ENCODE measurements around the gene TRAPPC6A.
A peak's percentile ranks its signal among the peaks of the same experiment; 100 is the strongest.

The TRAPPC6A gene

GRCh38 chr19:45163751-45164460 is 14.1 kb downstream of the TRAPPC6A start:
- no peak for DNase-seq (ENCODE audit: low spot score)

DNA sequence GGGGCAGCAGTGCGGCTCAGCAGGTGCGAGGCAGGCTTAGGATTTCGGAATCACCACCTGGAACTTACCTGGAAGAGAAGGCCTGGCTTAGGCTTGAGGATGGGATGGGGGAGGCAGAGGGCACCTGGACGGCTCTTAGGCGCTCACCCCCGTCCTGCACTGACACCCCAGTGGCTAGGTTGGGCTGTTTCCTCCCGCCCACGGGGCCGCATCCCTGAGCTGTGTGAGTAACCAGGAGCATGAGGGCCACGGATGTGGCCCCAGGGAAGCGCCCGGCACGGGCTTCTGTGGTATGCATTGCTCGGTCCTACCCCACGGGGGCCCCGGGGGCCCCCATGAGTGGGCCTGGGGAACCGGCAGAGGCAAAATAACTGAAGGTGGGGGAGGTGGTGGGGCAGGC is 14.9 kb downstream of the TRAPPC6A start:
- DNase-seq (ENCODE audit: low spot score) (no peak), FAIRE-seq (no peak)

More at GRCh38 chr19:45163751-45164460, 14.1 kb downstream of the TRAPPC6A start:
- FAIRE-seq = no peak

DNA sequence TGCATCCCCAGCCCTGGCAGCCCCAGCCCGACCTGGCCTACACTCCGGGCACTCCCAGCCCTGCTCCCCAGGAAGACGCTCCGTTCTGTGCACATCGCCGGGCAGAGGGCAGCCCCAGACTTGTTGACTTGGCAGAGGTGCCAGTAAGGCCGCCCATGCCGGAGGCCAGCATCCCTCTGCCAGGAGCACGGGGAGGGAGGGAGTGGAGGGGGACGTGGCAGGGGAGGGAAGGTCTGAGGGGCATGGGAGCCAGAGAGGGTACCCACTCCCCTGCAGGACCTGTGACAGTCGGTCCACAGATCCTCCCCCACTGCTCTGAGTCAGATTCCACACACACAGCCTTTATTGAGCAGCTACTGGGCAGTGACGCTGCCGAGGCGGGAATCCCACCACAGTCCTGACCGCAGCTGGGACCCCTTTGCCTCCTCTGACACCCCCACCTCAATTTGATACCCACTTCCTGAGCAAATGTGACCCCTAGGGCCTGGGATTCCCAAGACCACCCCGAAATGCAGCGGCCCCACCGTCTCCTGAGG is 15.4 kb downstream of the TRAPPC6A start:
- DNase-seq (ENCODE audit: low spot score) (no peak), FAIRE-seq (no peak)

DNA sequence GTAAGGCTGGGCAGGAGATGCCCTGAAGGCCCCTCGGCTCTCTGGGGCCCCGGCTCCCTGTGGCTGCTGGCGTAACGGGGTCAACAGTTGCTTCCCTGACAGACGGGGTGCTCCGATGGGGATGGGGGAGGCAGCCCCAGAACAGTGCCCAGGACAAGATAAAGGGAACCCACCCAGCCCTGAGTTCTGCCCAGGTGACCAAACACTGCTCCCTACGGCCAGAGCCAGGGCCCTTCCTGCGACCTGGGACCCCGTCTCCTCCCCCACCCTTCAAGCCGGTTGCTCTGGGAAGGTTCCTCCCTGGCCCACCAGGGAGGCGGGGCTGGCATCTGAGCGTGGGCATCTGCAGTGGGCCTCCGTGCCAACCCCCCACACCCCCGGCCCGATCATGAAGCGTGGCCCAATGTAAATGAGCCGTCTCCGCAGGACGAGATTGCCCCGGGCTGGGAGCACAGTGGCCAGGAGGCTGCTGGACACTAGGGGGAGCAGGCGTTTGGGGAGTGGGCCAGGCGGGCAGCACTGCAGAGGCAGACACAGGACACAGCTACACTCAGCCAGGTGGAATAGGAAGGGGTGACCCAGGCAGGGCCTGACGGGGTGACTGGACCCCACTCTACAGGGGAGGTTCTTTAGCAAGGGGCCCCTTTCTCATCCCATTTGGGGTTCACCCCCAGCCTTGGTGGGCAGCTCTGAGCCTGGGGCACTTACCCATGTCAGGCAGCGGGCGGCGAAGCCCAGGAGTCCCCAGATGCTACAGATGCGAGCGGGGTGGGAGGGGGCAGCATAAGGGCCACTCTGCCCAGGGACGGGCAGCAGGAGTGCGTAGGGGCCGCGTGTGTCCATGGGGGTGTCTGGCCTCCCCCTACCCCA is 16.1 kb downstream of the TRAPPC6A start:
- DNase-seq (ENCODE audit: low spot score) (peak; percentile 41), FAIRE-seq (peak; percentile 46)

- DNase-seq (ENCODE audit: low spot score) (no peak), FAIRE-seq (peak; percentile 5)
These were observed 16.9 kb downstream of the TRAPPC6A start, which contains the start of gene NKPD1 for GRCh38 chr19:45160870-45161737. Gene NKPD1, minus strand, starts transcription at chr19:45160982. Its CDS starts 832 bp downstream, at chr19:45160150.

GRCh38 chr19:45159971-45160324 is 18.1 kb downstream of the TRAPPC6A start:
- no peak for FAIRE-seq
- DNase-seq (ENCODE audit: low spot score) = no peak

DNA sequence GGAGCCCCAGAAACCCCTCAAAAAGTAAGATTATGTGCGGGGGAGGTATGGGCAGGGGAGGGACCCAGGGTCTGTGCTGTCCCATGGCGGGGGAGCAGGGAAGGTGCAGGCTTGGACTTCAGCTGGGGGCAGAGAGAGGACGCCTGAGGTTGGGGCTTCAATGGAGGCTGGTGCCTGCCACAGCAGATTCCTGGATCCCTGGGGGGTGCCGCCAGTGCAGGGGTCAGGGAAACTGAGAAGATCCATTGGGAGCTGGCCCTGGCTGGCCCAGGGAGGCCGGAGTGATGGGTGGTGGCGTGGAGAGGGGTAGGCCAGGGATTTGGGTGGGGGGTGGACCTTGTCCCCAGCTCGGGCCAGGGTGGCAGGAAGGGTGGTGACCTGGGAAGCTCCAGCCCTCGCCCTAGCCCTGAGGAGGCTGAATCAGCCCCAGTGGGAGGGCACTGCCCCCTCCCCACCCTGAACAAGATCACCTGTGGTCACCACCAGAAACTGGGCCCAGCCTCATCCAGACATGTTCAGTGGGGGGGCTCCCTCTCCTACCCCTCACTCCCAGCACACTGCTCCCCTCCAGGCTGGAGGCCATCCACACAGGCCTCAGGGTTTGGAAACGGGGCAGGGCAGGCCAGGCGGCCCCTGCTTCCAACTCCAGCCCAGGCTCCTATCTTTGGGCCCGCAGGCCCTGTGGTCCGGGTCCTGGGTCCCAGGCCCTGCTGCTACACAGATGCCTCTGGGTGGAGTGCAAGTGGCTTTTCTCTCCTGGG is 18.6 kb downstream of the TRAPPC6A start:
- no peak for FAIRE-seq
- DNase-seq (ENCODE audit: low spot score) = no peak

GRCh38 chr19:45158503-45159209 is 19.4 kb downstream of the TRAPPC6A start:
- DNase-seq (ENCODE audit: low spot score) = no peak

DNA sequence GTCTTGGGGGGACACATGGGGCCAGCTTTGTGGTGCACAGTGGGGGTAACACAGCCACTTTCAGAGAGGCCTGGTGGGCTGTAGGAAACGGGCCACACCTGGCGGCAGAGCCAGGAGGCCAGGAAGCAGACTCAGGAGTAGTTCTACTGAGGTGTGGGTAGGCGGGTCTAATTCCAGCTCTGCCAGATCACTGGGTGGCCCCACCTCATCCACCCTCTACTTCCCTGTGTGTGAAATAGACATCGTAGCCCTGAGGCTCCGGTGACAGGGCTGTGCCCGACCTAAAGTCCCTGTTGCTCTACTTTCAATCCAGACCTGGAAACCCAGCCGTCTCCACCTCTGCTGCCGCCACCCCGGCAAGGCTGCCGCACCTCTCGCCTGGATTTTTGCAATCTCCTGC is 21.3 kb downstream of the TRAPPC6A start:
- no peak for FAIRE-seq
- DNase-seq (ENCODE audit: low spot score) = no peak

More at GRCh38 chr19:45158503-45159209, 19.4 kb downstream of the TRAPPC6A start:
- FAIRE-seq = no peak

- FAIRE-seq = no peak
- no peak for DNase-seq (ENCODE audit: low spot score)
These were observed 21.9 kb downstream of the TRAPPC6A start for GRCh38 chr19:45156011-45156630.

DNA sequence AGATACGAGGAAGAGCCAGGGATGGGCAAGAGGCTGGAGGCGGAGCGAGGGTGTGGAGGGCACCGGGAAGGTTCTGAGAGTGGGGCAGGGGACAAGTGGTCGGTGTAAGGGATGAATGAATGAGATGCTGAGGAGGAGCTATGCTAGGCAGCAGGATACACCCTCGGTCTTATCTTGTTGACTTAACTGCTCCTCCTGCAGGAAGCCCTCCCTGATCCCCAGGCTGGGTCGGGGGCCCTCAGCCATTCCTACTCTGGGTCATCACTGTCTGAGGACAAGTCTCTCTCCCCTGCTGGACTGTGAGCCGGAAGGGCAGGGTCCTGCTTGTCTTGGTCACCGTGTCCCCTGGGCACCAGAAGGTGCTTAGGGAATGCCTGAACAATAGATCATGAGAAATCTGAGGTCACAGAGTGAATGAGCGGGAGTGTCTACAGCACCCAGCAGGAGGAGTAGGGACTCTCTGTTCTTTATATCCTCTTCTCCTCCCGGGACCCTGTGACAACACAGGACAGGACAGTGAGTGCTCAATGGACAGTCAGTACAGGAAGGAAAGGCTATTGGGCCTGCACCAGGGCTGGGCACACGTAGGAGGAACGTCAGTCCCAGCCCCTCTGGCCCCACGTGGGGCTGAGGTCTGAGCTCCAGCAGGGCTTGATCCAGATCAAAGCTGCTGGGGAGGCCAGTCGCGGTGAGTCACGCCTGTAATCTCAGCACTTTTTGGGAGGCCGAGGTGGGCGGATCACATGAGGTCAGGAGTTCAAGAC is 23.8 kb downstream of the TRAPPC6A start:
- FAIRE-seq = peak; percentile 71
- peak; percentile 80 for DNase-seq (ENCODE audit: low spot score)

GRCh38 chr19:45153339-45154063 is 24.5 kb downstream of the TRAPPC6A start:
- DNase-seq (ENCODE audit: low spot score) = no peak

GRCh38 chr19:45152504-45153338 is 25.3 kb downstream of the TRAPPC6A start:
- DNase-seq (ENCODE audit: low spot score) (no peak), FAIRE-seq (no peak)

More at GRCh38 chr19:45153339-45154063, 24.5 kb downstream of the TRAPPC6A start:
- FAIRE-seq = peak; percentile 27

DNA sequence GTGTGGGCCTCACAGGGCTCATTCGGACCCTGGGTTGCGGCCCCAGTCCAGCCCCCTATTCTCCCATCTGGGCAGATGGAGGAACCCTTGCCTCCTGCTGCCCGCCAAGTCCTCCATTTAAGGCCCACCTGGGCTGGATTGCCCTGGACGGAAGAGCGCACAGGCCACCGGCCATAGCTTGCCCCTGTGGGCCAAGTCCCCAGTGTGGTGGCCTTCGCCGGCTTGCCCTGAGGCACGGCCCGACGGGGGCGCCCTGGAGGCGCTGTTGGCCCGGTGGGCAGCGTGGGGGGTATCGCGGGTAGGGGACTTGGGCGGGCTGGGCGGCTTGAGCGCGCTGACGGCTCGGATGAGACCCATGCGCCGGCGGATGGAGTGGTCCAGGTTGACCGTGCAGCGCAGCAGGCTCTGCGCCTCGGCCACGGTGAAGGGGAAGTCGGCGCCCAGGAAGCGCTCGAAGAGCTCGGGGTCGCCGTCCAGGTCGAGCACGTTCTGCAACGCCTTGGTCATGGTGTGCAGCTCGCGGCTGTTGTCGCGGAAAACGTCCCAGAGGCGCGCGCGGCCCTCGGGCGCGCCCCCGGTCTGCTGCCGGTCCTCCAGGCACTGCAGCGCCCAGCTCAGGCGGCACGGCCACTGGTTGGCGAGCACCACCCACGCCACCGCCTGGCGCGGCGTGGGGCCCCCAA is 26.1 kb downstream of the TRAPPC6A start:
- no peak for FAIRE-seq

GRCh38 chr19:45151320-45151719 is 26.7 kb downstream of the TRAPPC6A start:
- FAIRE-seq (no peak), DNase-seq (ENCODE audit: low spot score) (no peak)

More for the DNA sequence above, 26.1 kb downstream of the TRAPPC6A start:
- DNase-seq (ENCODE audit: low spot score) = no peak

- FAIRE-seq (no peak), DNase-seq (ENCODE audit: low spot score) (no peak)
These were observed 27.2 kb downstream of the TRAPPC6A start for GRCh38 chr19:45150751-45151281.

All from urothelium cell line (cell line).